ENCODE measurements around the gene CARNS1. TPM values are rescaled to one million over a fixed set of nuclear protein-coding genes. Genes with fewer than 3 reads are reported as not detected.

The CARNS1 gene
- total RNA-seq, 2 experiments from 2014 or later = 1.2 to 1.9 TPM

DNA sequence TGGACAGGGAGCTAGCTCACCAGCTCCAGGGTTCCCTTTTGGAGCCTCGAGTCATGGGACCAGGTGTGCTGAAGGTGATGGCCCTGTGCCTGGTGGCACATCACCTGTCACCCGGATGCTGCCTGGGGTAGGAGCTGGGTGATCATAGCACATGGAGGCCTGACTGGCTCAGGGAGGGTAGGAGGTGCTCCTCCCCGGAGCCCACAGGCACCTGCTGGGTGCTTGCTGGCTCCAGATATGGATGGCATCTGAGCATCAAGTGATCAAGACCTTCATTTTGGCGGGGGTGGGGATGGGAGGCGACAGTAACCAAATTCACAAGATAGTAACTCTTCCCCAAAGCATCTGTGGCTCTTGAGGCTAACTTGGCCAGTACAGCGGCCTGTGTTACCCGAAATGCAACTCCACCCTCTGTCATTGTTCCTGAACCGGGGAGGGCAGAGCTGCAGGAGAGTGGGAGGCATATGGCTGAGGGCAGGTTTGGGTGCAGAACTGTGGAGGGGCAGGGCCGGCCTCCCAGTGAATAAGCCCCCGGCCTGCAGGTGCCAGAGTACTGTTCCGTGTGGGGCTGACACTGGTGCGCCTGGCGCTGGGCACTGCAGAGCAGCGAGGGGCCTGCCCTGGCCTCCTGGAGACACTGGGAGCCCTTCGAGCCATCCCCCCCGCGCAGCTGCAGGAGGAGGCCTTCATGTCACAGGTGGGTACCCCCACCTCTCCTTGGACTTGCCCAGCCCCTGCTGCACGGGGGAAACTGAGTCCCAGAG, 6.9 kb upstream of the CARNS1 start:
- DNase-seq = no peak
- Mint-ChIP-seq H3K27me3 (no peaks in the 10 kb centered on the region), H3K4me1 (peaks cover 81% of the 10 kb centered on the region), H3K9me3 (no peaks in the 10 kb centered on the region), H3K4me3 (peak overlapping the region; percentile 95), H3K36me3 (ENCODE audit: low read depth) (peaks cover 67% of the 10 kb centered on the region), H3K27ac (peak overlapping the region; percentile 92)
- ChIA-PET CTCF (interaction anchor here (1.0 to 1.9 kb wide), 8 partner anchors 9 to 137 kb away, joined by 3 to 9 read pairs (median 4); partner anchors contain the start of genes PITPNM1, RAD9A and TMEM134), POLR2A (interaction anchor here (0.9 to 2.8 kb wide), 4 partner anchors 11 to 31 kb away, joined by 3 to 18 read pairs (median 4); partner anchors contain the start of gene PTPRCAP)

DNA sequence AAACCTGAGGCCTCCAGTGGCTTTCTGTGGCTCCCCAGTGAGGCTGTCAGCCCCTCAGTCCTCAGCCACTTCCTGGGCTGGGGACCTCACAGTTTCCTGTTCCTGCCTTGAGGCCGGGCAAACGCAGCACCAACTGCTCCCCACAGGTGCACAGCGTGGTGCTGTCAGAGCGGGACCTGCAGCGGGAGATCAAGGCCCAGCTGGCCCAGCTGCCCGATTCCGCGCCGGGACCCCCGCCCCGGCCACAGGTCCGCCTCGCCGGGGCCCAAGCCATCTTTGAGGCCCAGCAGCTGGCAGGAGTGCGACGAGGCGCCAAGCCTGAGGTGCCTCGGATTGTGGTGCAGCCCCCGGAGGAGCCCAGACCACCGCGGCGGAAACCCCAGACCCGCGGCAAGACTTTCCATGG, 6.2 kb upstream of the CARNS1 start:
- H3K4me1 Mint-ChIP-seq = peaks cover 81% of the 10 kb centered on the region

DNA sequence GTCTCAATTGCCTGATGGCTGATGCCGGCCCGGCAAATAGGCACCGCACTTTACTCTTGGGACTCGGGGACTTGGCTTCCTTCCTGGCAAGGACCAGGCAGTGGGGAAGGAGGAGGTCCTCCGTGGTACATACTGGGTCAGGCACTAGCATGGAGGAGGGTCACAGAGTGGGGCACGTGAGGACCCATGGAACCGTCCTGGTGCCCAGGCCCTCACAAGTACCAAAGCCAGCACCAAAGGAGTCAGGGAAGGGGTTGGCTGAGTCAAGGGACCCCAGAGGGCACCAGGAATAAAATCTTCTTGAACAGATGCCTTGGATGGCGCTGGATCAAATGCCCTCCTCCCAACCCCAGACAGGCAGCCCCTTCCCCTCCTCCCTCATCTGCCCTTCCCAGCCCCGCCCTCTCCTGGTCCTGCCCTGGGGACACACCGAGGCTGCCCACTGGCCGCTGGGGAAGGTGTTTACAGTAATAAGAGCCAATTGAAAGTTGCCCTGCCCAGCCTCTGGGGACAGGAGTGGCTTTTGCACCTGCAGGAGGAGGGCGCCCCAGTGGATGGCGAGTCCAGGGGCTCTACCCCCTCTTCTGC, 5.6 kb upstream of the CARNS1 start:
- DNase-seq = no peak
- ChIA-PET POLR2A (interaction anchor here (0.6 to 0.9 kb wide), 2 partner anchors 10 to 145 kb away, joined by 3 to 4 read pairs; no protein-coding TSS in a partner anchor), CTCF (interaction anchor here (1.2 to 1.9 kb wide), 3 partner anchors 8 to 95 kb away, joined by 3 to 9 read pairs (median 4); partner anchors contain the start of gene PITPNM1)
- Mint-ChIP-seq H3K9me3 (no peaks in the 10 kb centered on the region), H3K4me3 (peak overlapping the region; percentile 79), H3K27me3 (no peaks in the 10 kb centered on the region), H3K36me3 (ENCODE audit: low read depth) (peaks cover 57% of the 10 kb centered on the region), H3K27ac (peak overlapping the region; percentile 94), H3K4me1 (peaks cover 81% of the 10 kb centered on the region)

More for the DNA sequence above, 6.2 kb upstream of the CARNS1 start:
- ChIA-PET POLR2A (interaction anchor here (0.6 to 2.8 kb wide), 4 partner anchors 11 to 144 kb away, joined by 3 to 18 read pairs (median 4); partner anchors contain the start of gene PTPRCAP), CTCF (interaction anchor here (1.0 to 1.9 kb wide), 8 partner anchors 9 to 137 kb away, joined by 3 to 9 read pairs (median 4); partner anchors contain the start of genes PITPNM1, RAD9A and TMEM134)
- Mint-ChIP-seq H3K4me3 (peak overlapping the region; percentile 95), H3K36me3 (ENCODE audit: low read depth) (peaks cover 63% of the 10 kb centered on the region), H3K9me3 (no peaks in the 10 kb centered on the region), H3K27ac (peak overlapping the region; percentile 94), H3K27me3 (no peaks in the 10 kb centered on the region)
- peak; percentile 89 for DNase-seq

DNA sequence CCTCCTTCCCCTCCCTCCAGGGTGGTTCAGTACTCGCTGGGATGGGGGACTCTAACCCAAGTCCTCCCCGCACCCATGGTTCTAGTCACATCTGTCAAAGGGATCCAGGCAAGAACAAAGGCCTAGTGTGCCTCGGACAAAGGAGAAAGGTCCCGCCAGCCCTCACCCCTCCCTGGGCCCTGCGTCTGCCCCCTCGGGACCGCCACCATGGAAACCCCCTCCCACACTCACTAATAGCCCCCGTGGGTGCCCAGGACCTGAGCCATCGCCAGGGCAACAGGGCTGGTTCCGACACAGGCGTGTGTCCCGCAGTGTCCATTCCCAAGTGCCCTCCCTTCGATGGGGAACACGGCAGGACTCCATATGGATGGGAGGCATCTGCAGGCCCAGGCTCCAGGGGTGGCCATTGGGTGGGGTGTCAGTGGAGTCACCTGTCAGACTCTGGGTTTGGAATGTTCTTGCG, 5.1 kb upstream of the CARNS1 start:
- Mint-ChIP-seq H3K4me1 (peaks cover 80% of the 10 kb centered on the region), H3K36me3 (ENCODE audit: low read depth) (peaks cover 52% of the 10 kb centered on the region), H3K9me3 (no peaks in the 10 kb centered on the region), H3K4me3 (peak overlapping the region; percentile 79), H3K27me3 (peaks cover 1% of the 10 kb centered on the region), H3K27ac (peak overlapping the region; percentile 94)
- POLR2A ChIA-PET = interaction anchor here (1.2 kb wide), 1 partner anchor 10 kb away, joined by 5 read pairs; no protein-coding TSS in a partner anchor
- no peak for DNase-seq
- CTCF ChIA-PET = no interaction called here

DNA sequence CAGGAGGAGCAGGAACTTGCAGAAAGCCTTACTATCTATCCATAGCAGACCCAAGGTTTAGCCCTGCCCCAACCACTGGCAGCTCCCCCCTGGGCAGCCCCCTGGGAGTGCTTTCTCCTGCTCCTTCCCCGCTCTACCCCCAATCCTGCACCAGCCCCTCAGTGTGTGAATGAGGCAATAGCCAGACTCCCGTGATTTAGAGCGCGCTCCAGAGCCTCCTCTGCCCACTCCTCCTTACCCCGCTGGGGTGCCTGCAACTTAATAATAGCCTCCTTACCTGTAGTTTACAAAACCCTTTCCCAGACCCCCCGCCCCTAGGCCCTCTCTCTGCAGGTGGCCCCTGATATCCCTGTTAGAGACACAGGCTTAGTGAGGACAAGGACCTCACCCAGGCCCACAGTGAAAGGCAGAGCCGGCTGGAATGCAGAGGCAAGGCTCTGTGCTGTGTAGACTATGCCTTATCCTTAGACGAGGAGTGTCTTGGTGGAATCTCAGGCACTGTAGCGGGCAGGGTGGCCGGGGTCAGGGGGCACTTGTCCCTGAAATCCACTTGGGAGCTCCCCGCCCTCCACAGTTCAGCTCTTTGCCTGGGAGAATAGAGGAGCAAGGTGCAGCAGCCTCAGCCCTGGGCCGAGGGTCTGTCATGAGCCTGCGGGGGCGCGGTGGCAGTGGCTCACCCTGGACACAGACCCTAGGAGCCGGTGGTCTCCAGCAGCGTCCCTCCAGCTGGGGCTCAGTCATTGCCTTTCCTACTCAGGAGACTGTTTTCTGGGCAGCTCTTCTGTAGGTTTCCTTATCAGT, 4.3 kb upstream of the CARNS1 start:
- H3K27me3 Mint-ChIP-seq = peaks cover 1% of the 10 kb centered on the region
- peak overlapping the region; percentile 79 for H3K4me3 Mint-ChIP-seq
- H3K4me1 Mint-ChIP-seq = peaks cover 78% of the 10 kb centered on the region
- H3K36me3 Mint-ChIP-seq (ENCODE audit: low read depth) = peaks cover 45% of the 10 kb centered on the region
- H3K27ac Mint-ChIP-seq = peak overlapping the region; percentile 94
- ChIA-PET CTCF (interaction anchor here (0.6 to 0.9 kb wide), 4 partner anchors 12 to 68 kb away, joined by 3 to 4 read pairs (median 3); no protein-coding TSS in a partner anchor), POLR2A (interaction anchor here (1.2 kb wide), 1 partner anchor 9 kb away, joined by 5 read pairs; no protein-coding TSS in a partner anchor)
- DNase-seq = no peak
- H3K9me3 Mint-ChIP-seq = no peaks in the 10 kb centered on the region

DNA sequence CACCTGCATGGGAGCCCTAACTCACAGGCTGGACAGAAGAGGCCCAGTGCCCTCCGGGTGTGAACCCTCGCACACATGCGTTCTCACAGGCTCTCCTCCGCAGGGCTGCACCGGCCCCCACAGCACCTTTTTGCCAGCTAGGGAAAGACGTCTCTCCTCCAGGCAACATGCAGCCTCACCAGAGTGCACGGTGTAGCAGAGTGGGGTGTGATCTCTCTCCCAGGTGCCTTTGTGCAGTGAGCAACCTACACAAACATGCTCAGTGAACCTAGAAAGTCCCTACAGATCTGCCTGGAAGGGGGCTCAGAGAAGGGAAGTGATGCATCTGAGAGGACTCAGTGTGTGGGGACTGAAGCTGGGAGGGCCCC, 3.7 kb upstream of the CARNS1 start:
- POLR2A ChIA-PET = interaction anchor here (1.2 kb wide), 1 partner anchor 8 kb away, joined by 5 read pairs; no protein-coding TSS in a partner anchor
- Mint-ChIP-seq H3K4me3 (no peak overlapping the region), H3K4me1 (peaks cover 78% of the 10 kb centered on the region), H3K27me3 (peaks cover 1% of the 10 kb centered on the region), H3K36me3 (ENCODE audit: low read depth) (peaks cover 40% of the 10 kb centered on the region), H3K27ac (peak overlapping the region; percentile 6), H3K9me3 (no peaks in the 10 kb centered on the region)
- CTCF ChIA-PET = interaction anchor here (0.6 to 4.0 kb wide), 6 partner anchors 8 to 69 kb away, joined by 3 to 27 read pairs (median 4); partner anchors contain the start of genes PPP1CA and TBC1D10C
- no peak for DNase-seq

DNA sequence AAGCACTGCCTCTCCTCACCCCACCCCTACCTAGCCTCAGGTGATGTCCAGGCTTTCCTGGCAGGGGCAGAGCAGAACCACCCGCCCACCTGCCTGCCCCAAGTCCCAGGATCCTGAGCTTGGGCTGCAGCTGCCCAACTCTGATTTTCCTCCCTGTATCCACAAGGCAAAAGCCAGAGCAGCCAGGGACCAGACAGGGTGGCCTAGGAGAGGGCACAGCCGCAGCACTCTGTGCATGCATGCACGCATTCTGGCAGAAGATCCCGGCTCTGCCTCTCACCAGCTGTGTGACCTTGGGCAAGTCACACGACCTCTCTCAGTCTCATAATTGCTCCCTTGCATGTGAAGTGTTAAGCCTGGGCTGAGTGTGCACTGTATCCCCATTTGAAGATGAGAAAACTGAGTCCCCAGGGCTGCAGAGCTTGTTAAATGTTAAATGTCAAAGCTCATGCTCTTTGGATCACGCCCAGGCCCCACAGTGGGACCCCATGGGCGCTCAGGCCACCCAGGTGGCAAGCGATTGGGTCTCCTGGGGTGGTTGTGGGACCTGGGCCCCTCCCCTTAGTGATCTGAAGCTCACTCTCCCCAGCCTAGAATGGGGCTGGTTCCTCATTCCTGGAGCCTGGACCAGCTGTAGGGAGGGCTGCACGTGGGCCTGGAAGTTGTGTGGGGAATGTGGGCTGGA, 2.8 kb upstream of the CARNS1 start:
- no peak for DNase-seq
- no peak overlapping the region for H3K4me3 Mint-ChIP-seq
- ChIA-PET POLR2A (no interaction called here), CTCF (interaction anchor here (0.8 to 4.0 kb wide), 5 partner anchors 9 to 61 kb away, joined by 3 to 27 read pairs (median 5); partner anchors contain the start of genes PPP1CA and TBC1D10C)
- peaks cover 1% of the 10 kb centered on the region for H3K27me3 Mint-ChIP-seq
- H3K36me3 Mint-ChIP-seq (ENCODE audit: low read depth) = peaks cover 34% of the 10 kb centered on the region
- H3K9me3 Mint-ChIP-seq = no peaks in the 10 kb centered on the region
- peaks cover 74% of the 10 kb centered on the region for H3K4me1 Mint-ChIP-seq
- H3K27ac Mint-ChIP-seq = peak overlapping the region; percentile 76

DNA sequence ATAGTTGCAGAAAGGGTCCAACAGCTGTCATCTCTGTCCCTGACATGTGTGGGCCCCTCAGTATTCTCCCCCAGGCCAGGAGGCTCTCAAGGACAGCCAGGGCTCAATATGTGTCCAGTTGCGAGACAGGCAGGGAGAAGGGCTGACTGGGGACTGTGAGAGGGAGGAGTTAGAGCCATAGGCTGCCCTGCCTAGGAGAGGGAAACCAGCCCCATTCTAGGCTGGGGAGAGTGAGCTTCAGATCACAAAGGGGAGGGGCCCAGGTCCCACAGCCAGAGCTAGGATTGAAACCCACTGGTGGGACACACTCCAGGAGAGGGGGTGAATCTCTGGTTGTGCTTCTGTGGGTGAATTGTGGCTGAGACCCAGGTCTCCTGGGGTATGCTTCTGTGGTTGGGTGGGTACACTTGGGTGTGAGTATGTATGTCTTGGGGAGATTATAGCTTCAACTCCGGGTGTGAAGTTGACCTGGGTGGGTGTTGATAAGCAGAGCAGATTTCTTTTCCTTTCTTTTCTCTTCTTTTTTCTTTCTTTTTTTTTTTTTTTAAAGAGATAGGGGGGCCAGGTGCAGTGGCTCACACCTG, 2.1 kb upstream of the CARNS1 start:
- H3K4me1 Mint-ChIP-seq = peaks cover 73% of the 10 kb centered on the region
- POLR2A ChIA-PET = no interaction called here
- peaks cover 27% of the 10 kb centered on the region for H3K36me3 Mint-ChIP-seq (ENCODE audit: low read depth)
- H3K9me3 Mint-ChIP-seq = no peaks in the 10 kb centered on the region
- peak overlapping the region; percentile 12 for H3K27ac Mint-ChIP-seq
- CTCF ChIA-PET = interaction anchor here (0.8 to 4.0 kb wide), 8 partner anchors 10 to 62 kb away, joined by 3 to 27 read pairs (median 6); partner anchors contain the start of genes PPP1CA and TBC1D10C
- DNase-seq = no peak
- peaks cover 1% of the 10 kb centered on the region for H3K27me3 Mint-ChIP-seq
- no peak overlapping the region for H3K4me3 Mint-ChIP-seq

DNA sequence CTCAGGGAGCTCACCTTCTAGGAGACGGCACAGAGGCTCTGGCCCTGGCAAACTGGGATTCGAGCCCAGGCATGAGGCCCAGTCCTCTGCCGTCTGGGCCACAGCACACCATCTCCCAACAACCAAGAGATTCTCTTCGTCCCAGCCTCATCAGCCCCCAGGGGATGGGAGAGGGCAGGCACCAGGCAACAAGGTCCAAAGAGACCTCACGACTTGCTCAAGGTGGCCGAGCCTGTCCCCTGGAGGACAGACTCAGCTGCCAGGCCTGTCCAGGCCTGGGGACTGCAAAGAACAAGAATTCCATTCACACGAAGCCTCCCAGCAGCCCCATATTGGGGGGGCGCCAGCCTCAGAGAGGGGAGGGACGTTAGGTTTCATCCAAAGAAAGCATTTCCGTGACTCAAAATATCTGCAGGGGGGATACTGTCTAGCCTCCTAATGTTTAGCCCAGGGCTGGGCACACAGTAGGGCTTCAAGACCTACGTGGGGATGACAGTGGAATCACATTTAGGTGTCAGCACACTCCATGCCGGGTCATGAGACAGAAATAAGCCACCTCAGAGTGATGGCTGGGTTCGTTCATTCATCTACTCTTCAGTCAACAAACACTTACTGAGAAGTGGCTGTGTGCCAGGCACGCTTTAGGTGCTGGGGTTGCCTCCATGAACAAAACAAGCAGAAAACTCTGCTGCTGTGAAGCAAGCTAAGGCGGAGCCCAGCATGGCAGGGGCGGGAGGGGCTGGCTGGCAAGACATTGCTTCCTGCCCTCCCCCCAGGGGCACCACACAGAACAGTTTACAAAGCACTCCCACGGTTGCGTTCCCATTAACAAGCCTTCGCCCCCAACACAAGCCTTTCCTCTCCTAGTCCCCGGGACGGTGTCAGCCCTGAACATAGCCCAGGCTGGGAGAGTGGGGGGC, 1.2 kb downstream of the CARNS1 start:
- peak; percentile 71 for DNase-seq
- Mint-ChIP-seq H3K27ac (peak overlapping the region; percentile 87), H3K36me3 (ENCODE audit: low read depth) (peaks cover 3% of the 10 kb centered on the region), H3K4me3 (peak overlapping the region; percentile 60), H3K4me1 (peaks cover 62% of the 10 kb centered on the region), H3K9me3 (no peaks in the 10 kb centered on the region), H3K27me3 (peaks cover 1% of the 10 kb centered on the region)
- ChIA-PET CTCF (interaction anchor here (0.6 to 4.0 kb wide), 5 partner anchors 8 to 58 kb away, joined by 3 to 27 read pairs (median 5); partner anchors contain the start of genes PTPRCAP and TBC1D10C), POLR2A (no interaction called here)

DNA sequence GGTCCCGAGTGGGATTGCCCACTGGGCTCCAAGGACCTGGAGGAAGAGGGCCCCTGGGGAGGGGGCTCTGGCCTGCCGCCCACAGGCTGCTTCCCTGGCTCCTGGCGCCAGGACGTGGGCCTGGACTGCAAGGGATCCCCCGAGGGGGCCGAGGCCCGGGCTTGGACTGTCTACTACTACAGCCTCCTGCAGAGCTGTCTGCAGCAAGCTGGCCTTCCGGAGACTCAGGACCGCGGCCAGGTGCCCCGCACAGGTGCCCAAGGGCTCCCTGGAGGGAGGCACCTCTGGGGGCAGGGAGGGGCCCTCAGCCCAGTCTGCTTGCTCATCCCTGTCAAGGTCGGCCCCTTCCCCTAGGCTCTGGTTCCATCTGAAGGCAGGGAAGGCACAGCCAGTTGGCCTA, 1.9 kb downstream of the CARNS1 start:
- ChIA-PET CTCF (interaction anchor here (1.2 to 4.0 kb wide), 7 partner anchors 9 to 57 kb away, joined by 3 to 27 read pairs (median 5); partner anchors contain the start of genes PPP1CA, PTPRCAP, RAD9A and TBC1D10C), POLR2A (no interaction called here)
- Mint-ChIP-seq H3K27ac (no peak overlapping the region), H3K36me3 (ENCODE audit: low read depth) (peaks cover 3% of the 10 kb centered on the region), H3K4me1 (peaks cover 54% of the 10 kb centered on the region), H3K4me3 (no peak overlapping the region), H3K9me3 (no peaks in the 10 kb centered on the region), H3K27me3 (peaks cover 1% of the 10 kb centered on the region)
- no peak for DNase-seq

Measured in activated CD4-positive, alpha-beta T cell treated with anti-CD3 and anti-CD28 coated beads, Interleukin-2, amount 10 ng/mL, durations not matched to agents 7 days and 5 days (primary cell).